A673 (cell line): ENCODE measurements around the gene DLG5. TPM values are rescaled to one million over a fixed set of nuclear protein-coding genes. Genes with fewer than 3 reads are reported as not detected.

Source experiments
- Bru-seq: library from RNA; stranded (reverse); fragments of 400-500 nt; gene quantifications from one replicate; lab custom pipeline; 2021; lab: Mats Ljungman, UMichigan
- BruChase-seq, 2 experiments: library from RNA; stranded (reverse); fragments of 400-500 nt; gene quantifications; one replicate each; lab custom pipeline; 2021; lab: Mats Ljungman, UMichigan
- BruUV-seq: library from RNA; stranded (reverse); fragments of 400-500 nt; replicated peaks from 2 replicates; lab custom pipeline; 2021; lab: Mats Ljungman, UMichigan
- CTCF ChIA-PET: fragments of 300-600 bp; sonication (Branson Sonifier 250); formaldehyde crosslinking; loops from one replicate; lab custom pipeline; 2022; ENCODE audit warnings: antibody characterized with exemption; lab: Charles Lee
- POLR2A ChIA-PET: fragments of 300-600 bp; sonication (Branson Sonifier 250); formaldehyde crosslinking; loops from one replicate; lab custom pipeline; 2022; ENCODE audit warnings: antibody characterized with exemption; ENCODE audit not compliant: low non-redundant PET; lab: Charles Lee
- DNase-seq: peaks from one replicate; pipeline ENCODE4 v3.0.0-alpha.2; 2015; ENCODE audit warnings: low spot score
- H3K27ac ChIP-seq: fragments of 200-600 bp; sonication (generic); 2 replicates; pipeline ENCODE4 v1.5.1; 2016; ENCODE audit warnings: mixed run types, low read depth, mild to moderate bottlenecking, mixed read lengths, antibody characterized with exemption, low read length; ENCODE audit not compliant: poor library complexity, severe bottlenecking
- H3K27me3 ChIP-seq: fragments of 200-600 bp; sonication (generic); replicated peaks from 2 replicates; pipeline ENCODE4 v1.6.1; 2017; ENCODE audit warnings: mixed run types, low read depth, mild to moderate bottlenecking, mixed read lengths, antibody characterized with exemption, low read length; ENCODE audit not compliant: insufficient read depth, poor library complexity
- H3K36me3 ChIP-seq: fragments of 200-600 bp; sonication (generic); 2 replicates; pipeline ENCODE4 v1.6.1; 2016; ENCODE audit warnings: mixed run types, mild to moderate bottlenecking, mixed read lengths, antibody characterized with exemption, low read length; ENCODE audit not compliant: insufficient read depth, poor library complexity, severe bottlenecking
- H3K4me1 ChIP-seq: fragments of 200-600 bp; sonication (generic); 2 replicates; pipeline ENCODE4 v1.6.1; 2017; ENCODE audit warnings: mixed run types, mild to moderate bottlenecking, mixed read lengths, antibody characterized with exemption, low read length; ENCODE audit not compliant: insufficient read depth, poor library complexity, severe bottlenecking
- H3K4me3 ChIP-seq: fragments of 200-600 bp; sonication (generic); 2 replicates; pipeline ENCODE4 v1.5.1; 2016; ENCODE audit warnings: low read depth, mixed run types, mild to moderate bottlenecking, mixed read lengths, low read length; ENCODE audit not compliant: poor library complexity, severe bottlenecking
- H3K9me3 ChIP-seq: fragments of 200-600 bp; sonication (generic); 2 replicates; pipeline ENCODE4 v1.6.1; 2016; ENCODE audit warnings: mixed run types, low read depth, mild to moderate bottlenecking, mixed read lengths, antibody characterized with exemption, low read length; ENCODE audit not compliant: poor library complexity, severe bottlenecking
- EZH2 ChIP-seq: fragments of 200-600 bp; sonication (generic); IDR thresholded peaks from 2 replicates; pipeline ENCODE4 v1.6.1; 2017; ENCODE audit warnings: borderline replicate concordance, low read depth, mild to moderate bottlenecking, mixed read lengths, antibody characterized with exemption, low read length; ENCODE audit not compliant: poor library complexity, severe bottlenecking
- intact Hi-C: fragments of 100-400 bp; cut with micrococcal nuclease; formaldehyde crosslinking; loops from one replicate; pipeline ENCODE4 v1.10.0; 2022; ENCODE audit not compliant: unreplicated experiment
- long read RNA-seq: library from polyadenylated mRNA; stranded (forward); transcript quantifications from one replicate; pipeline ENCODE4 v2.0.0, GENCODE V29; 2022
- total RNA-seq: library from RNA; stranded (reverse); gene quantifications from 2 replicates; pipeline ENCODE4 v1.2.3, GENCODE V29; 2021
- TF ChIP-seq, protein P1 (sequence below): fragments of 300-800, 200-600 bp; sonication (generic); conservative IDR thresholded peaks from 2 replicates; pipeline ENCODE4 v1.5.1; 2017; ENCODE audit warnings: low read depth, mild to moderate bottlenecking, antibody characterized with exemption, low read length, moderate library complexity, mixed read lengths

The DLG5 gene, protein sequence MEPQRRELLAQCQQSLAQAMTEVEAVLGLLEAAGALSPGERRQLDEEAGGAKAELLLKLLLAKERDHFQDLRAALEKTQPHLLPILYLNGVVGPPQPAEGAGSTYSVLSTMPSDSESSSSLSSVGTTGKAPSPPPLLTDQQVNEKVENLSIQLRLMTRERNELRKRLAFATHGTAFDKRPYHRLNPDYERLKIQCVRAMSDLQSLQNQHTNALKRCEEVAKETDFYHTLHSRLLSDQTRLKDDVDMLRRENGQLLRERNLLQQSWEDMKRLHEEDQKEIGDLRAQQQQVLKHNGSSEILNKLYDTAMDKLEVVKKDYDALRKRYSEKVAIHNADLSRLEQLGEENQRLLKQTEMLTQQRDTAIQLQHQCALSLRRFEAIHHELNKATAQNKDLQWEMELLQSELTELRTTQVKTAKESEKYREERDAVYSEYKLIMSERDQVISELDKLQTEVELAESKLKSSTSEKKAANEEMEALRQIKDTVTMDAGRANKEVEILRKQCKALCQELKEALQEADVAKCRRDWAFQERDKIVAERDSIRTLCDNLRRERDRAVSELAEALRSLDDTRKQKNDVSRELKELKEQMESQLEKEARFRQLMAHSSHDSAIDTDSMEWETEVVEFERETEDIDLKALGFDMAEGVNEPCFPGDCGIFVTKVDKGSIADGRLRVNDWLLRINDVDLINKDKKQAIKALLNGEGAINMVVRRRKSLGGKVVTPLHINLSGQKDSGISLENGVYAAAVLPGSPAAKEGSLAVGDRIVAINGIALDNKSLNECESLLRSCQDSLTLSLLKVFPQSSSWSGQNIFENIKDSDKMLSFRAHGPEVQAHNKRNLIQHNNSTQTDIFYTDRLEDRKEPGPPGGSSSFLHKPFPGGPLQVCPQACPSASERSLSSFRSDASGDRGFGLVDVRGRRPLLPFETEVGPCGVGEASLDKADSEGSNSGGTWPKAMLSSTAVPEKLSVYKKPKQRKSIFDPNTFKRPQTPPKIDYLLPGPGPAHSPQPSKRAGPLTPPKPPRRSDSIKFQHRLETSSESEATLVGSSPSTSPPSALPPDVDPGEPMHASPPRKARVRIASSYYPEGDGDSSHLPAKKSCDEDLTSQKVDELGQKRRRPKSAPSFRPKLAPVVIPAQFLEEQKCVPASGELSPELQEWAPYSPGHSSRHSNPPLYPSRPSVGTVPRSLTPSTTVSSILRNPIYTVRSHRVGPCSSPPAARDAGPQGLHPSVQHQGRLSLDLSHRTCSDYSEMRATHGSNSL (N-terminal part only)
- total RNA-seq (44.0 and 47.6 TPM in 2 replicates), Bru-seq, nascent RNA (percentile 69 among the genes with signal in this experiment), BruChase-seq, experiment 1, labeled RNA remaining after a 2-hour chase (percentile 67 among the genes with signal in this experiment), BruChase-seq, experiment 2, labeled RNA remaining after a 6-hour chase (percentile 79 among the genes with signal in this experiment)
- long read RNA-seq, partial matches to known transcripts, result 33 of 46 reads
- long read RNA-seq, other reads (novel, unspliced or antisense), result 12 of 46 reads

- CTCF ChIA-PET, result interaction anchor here (0.6 kb wide), 1 partner anchor 42 kb away, joined by 5 read pairs; no protein-coding TSS in a partner anchor
Measured at GRCh38 chr10:77926566-77927401, at the start of gene DLG5. Gene DLG5 (minus strand): TSS chr10:77926755. CDS start chr10:77926520, 235 bp downstream.

GRCh38 chr10:77975086-77975666, 48.6 kb upstream of the DLG5 start:
- BruUV-seq, result no TSS peak
- Histone ChIP-seq H3K36me3 (peaks cover 31% of the 10 kb centered on the region), H3K4me3 (no peak overlapping the region), H3K4me1 (peaks cover 5% of the 10 kb centered on the region), H3K9me3 (no peaks in the 10 kb centered on the region), H3K27me3 (no peaks in the 10 kb centered on the region), H3K27ac (no peak overlapping the region)
- ChIA-PET POLR2A (interaction anchor here (0.7 kb wide), 1 partner anchor 37 kb away, joined by 3 read pairs; no protein-coding TSS in a partner anchor), CTCF (interaction anchor here (1.1 to 1.7 kb wide), 2 partner anchors 128 to 138 kb away, joined by 3 to 4 read pairs; no protein-coding TSS in a partner anchor)
- no peak for TF ChIP-seq EZH2
- TF ChIP-seq, protein P1, sequence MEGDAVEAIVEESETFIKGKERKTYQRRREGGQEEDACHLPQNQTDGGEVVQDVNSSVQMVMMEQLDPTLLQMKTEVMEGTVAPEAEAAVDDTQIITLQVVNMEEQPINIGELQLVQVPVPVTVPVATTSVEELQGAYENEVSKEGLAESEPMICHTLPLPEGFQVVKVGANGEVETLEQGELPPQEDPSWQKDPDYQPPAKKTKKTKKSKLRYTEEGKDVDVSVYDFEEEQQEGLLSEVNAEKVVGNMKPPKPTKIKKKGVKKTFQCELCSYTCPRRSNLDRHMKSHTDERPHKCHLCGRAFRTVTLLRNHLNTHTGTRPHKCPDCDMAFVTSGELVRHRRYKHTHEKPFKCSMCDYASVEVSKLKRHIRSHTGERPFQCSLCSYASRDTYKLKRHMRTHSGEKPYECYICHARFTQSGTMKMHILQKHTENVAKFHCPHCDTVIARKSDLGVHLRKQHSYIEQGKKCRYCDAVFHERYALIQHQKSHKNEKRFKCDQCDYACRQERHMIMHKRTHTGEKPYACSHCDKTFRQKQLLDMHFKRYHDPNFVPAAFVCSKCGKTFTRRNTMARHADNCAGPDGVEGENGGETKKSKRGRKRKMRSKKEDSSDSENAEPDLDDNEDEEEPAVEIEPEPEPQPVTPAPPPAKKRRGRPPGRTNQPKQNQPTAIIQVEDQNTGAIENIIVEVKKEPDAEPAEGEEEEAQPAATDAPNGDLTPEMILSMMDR, result no peak
- DNase-seq, result no peak
- intact Hi-C loops, result no loop called here

More at GRCh38 chr10:77926566-77927401, at the start of gene DLG5:
- BruUV-seq, result no TSS peak
- POLR2A ChIA-PET, result no interaction called here
- DNase-seq, result peak; percentile 39
- Histone ChIP-seq H3K9me3 (no peaks in the 10 kb centered on the region), H3K27ac (peak within 1 kb of the TSS; percentile 76), H3K4me1 (peaks cover 16% of the 10 kb centered on the region), H3K27me3 (no peaks in the 10 kb centered on the region), H3K36me3 (no peaks in the 10 kb centered on the region), H3K4me3 (peak within 1 kb of the TSS; percentile 73)
- intact Hi-C loops, result no loop called here
- TF ChIP-seq, protein P1, result no peak
- no peak for TF ChIP-seq EZH2
